Right lobe of liver (tissue), 6 donors: ENCODE data around the gene PRKAG2. TPM values are rescaled to one million over a fixed set of nuclear protein-coding genes. Genes with fewer than 3 reads are reported as not detected.
A peak's percentile ranks its signal among the peaks of the same experiment; 100 is the strongest.

Experiments
- ATAC-seq, 4 donors: fragments of 200-7000 bp; cut with Tn5 transposase; one replicate each; pipeline ENCODE4 v1.9.1; 2020; ENCODE audit warnings: mild to moderate bottlenecking in 4 of 4, moderate library complexity in 4 of 4
- DNase-seq, 3 donors: peaks; one replicate each; pipeline ENCODE4 v3.0.0-alpha.2; 2020
- H3K27ac ChIP-seq, 3 donors: fragments of 200-600 bp; one replicate each; pipeline ENCODE4 v1.8.0; 2022
- H3K27me3 ChIP-seq, 2 donors: fragments of 200-600 bp; one replicate each; pipeline ENCODE4 v1.8.0; 2022
- H3K36me3 ChIP-seq, 4 donors: fragments of 200-600 bp; sonication (generic) in 1 of 4; one replicate each; pipeline versions ENCODE4 v1.5.1 to v1.8.0; 2017 to 2022; ENCODE audit warnings: control low read depth in 1 of 4
- H3K4me1 ChIP-seq, 4 donors: fragments of 200-600 bp; sonication (generic) in 1 of 4; one replicate each; pipeline versions ENCODE4 v1.5.1 to v1.8.0; 2017 to 2022; ENCODE audit warnings: control low read depth in 1 of 4
- H3K4me3 ChIP-seq, 3 donors: fragments of 200-600 bp; one replicate each; pipeline ENCODE4 v1.8.0; 2022
- H3K9me3 ChIP-seq, 4 donors: fragments of 200-600 bp; sonication (generic) in 1 of 4; one replicate each; pipeline versions ENCODE4 v1.5.1 to v1.8.0; 2017 to 2022; ENCODE audit warnings: control low read depth in 1 of 4
- POLR2A ChIP-seq: fragments of 450-650 bp; IDR thresholded peaks from one replicate; pipeline ENCODE4 v1.6.1; 2017; ENCODE audit warnings: antibody characterized with exemption, mild to moderate bottlenecking
- WGBS: methylation state at CpG from one replicate; pipeline ENCODE4 v1.1.6; 2018; ENCODE audit warnings: low coverage, low lambda C conversion rate; ENCODE audit not compliant: insufficient coverage; ENCODE audit errors: missing lambda C conversion rate; 5-methylcytosine and 5-hydroxymethylcytosine counted together
- intact Hi-C, 2 donors: fragments of 100-400 bp; cut with DNase I; formaldehyde crosslinking; loops; one replicate each; pipeline versions ENCODE4 v1.11.2 to v1.14.1; 2022
- total RNA-seq, 6 experiments: library from RNA; depleted of rRNA in 2 of 6; stranded (reverse); fragments of >200 nt in 2 of 6; fragmentation: NEBNext Ultra II Directional in 3 of 6; extraction: Animal tissue kit (Norgen Biotek cat#: 25700) in 3 of 6; gene quantifications; one replicate each; pipeline versions ENCODE4 v1.1.0 to v1.2.4, GENCODE V29; 2016 to 2023
- TF ChIP-seq, protein P1 (sequence below), 4 donors: fragments of 200-600 bp in 3 of 4; fragments of 450-650 bp in 1 of 4; IDR thresholded peaks; one replicate each; pipeline versions ENCODE4 v1.5.1 to v1.8.0; 2016 to 2022; ENCODE audit warnings: antibody characterized with exemption in 4 of 4, mild to moderate bottlenecking in 2 of 4
- donor health status: DM: no; HTN: yes; CAD: no.
- donor health status: DM: no; HTN: no; CAD: no.
- donor health status: DM: no; HTN: no; CAD: no.
- donor health status: DM: no; HTN: yes; CAD: no.
- donor health status: DM: no; HTN: yes; CAD: no.

PRKAG2 gene
- total RNA-seq, 6 experiments from 2014 or later, result 20.6 to 63.6 (median 29.5) TPM

DNA sequence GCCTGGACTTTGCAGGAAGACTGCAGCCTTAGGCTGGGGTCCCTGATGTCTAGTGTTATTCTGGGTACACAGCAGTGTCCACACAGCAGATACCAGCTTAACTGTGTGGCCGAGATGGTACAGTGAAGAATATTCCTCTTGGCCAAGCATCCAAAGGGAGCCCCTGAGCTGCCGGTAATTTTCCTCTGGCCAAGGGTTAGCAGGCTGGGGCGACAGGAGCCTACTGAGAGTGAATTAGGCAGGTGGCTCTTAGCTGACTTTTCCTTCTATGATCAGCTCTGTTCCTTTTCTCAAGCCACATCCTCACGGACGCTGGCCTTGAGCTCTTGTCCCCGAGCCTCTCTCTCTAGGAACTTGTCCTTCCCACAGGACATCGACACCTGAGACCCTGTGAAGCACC, 29.8 kb downstream of the PRKAG2 start:
- Histone ChIP-seq H3K27ac (no peak overlapping the region), H3K27me3 (no peaks in the 10 kb centered on the region), H3K4me3 (no peak overlapping the region), H3K9me3 (no peaks in the 10 kb centered on the region), H3K36me3 (no peaks in the 10 kb centered on the region), H3K4me1 (peaks cover 0 to 12% (median 4%) of the 10 kb centered on the region in 4 donors)
- DNase-seq (no peak), ATAC-seq (no peak)
- no CpG with 5 or more reads among the region's 7 CpGs for WGBS
- TF ChIP-seq, protein P1, sequence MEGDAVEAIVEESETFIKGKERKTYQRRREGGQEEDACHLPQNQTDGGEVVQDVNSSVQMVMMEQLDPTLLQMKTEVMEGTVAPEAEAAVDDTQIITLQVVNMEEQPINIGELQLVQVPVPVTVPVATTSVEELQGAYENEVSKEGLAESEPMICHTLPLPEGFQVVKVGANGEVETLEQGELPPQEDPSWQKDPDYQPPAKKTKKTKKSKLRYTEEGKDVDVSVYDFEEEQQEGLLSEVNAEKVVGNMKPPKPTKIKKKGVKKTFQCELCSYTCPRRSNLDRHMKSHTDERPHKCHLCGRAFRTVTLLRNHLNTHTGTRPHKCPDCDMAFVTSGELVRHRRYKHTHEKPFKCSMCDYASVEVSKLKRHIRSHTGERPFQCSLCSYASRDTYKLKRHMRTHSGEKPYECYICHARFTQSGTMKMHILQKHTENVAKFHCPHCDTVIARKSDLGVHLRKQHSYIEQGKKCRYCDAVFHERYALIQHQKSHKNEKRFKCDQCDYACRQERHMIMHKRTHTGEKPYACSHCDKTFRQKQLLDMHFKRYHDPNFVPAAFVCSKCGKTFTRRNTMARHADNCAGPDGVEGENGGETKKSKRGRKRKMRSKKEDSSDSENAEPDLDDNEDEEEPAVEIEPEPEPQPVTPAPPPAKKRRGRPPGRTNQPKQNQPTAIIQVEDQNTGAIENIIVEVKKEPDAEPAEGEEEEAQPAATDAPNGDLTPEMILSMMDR (IDR thresholded peaks at IDR 0.05), result no peak
- TF ChIP-seq POLR2A, result no peak
- intact Hi-C loops, result no loop called here

DNA sequence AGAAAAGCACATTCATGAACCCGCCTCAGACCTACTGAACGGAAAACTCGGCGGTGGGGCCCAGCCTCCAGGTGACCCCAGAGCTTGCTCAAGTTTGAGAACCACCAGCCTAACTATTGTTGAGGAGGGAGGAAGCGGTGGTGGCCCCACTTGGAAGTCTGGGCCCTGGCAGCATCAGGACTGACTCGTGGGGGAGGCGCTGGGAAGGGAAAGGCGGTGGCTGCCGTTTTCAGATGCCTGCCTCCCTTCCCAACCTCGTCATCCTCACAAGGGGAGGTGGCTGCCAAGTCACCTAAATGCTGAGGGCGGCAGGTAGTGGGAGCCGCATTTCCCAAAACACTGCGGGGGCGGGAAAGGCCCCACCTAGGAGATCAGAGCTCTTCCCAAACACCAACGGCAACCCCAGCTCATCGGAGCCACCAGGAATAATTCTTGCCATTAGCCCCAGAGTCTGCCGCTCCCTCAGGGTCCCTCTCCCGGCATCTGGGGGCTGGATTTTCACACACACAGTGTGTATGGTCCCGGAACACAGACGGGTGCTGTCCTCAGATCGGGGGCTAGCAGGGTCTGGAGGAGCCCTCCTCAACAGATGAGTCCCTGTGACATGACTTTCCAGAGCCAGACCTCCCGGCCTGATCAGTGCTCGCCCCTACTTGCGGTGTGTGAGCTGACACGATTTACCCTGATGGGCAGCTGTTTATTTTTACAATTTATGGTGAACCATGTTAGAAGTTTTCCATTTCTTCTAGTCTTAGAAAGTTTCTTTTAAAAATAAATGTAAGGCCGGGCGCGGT, 31.3 kb downstream of the PRKAG2 start:
- Histone ChIP-seq H3K4me1 (peaks cover 0 to 12% (median 0%) of the 10 kb centered on the region in 4 donors), H3K4me3 (no peak overlapping the region), H3K27me3 (no peaks in the 10 kb centered on the region), H3K9me3 (no peaks in the 10 kb centered on the region), H3K27ac (peak overlapping the region in 2 of 3 donors; percentile 56 to 77), H3K36me3 (no peaks in the 10 kb centered on the region)
- ATAC-seq (no peak), DNase-seq (no peak)
- TF ChIP-seq POLR2A, result no peak
- TF ChIP-seq, protein P1 (IDR thresholded peaks at IDR 0.05), result no peak
- WGBS, result 94% methylated on average over 10 of the region's 28 CpGs
- intact Hi-C loops, result no loop called here

DNA sequence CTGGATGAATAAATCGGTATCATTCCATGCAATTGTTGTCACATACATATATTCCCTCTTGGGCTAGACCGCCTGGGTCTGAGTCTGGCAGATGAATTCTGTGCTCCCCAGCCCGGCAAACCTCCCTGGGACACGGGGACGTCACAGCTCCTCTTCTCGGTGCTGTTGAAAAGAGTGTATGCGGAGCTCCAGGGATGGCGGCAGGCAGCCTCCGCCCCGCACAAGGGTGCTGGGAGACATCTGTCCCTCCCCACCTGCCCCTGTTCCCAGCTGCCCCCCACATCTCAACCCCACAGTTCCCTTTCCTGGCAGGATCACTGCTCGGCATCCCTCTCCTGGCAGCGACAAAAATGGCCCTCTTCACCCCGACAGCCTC, 32.1 kb downstream of the PRKAG2 start:
- TF ChIP-seq POLR2A, result no peak
- TF ChIP-seq, protein P1 (IDR thresholded peaks at IDR 0.05), result no peak
- no peak overlapping the region for H3K4me3 ChIP-seq
- H3K27me3 ChIP-seq, result no peaks in the 10 kb centered on the region
- peaks cover 0 to 12% (median 0%) of the 10 kb centered on the region in 4 donors for H3K4me1 ChIP-seq
- H3K36me3 ChIP-seq, result no peaks in the 10 kb centered on the region
- peak overlapping the region in 2 of 3 donors; percentile 56 to 77 for H3K27ac ChIP-seq
- no peaks in the 10 kb centered on the region for H3K9me3 ChIP-seq
- intact Hi-C loops, result no loop called here
- WGBS, result 98% methylated on average over 6 of the region's 13 CpGs
- peak in 1 of 4 donors; percentile 10 for ATAC-seq
- peak in 1 of 3 donors; percentile 42 for DNase-seq

DNA sequence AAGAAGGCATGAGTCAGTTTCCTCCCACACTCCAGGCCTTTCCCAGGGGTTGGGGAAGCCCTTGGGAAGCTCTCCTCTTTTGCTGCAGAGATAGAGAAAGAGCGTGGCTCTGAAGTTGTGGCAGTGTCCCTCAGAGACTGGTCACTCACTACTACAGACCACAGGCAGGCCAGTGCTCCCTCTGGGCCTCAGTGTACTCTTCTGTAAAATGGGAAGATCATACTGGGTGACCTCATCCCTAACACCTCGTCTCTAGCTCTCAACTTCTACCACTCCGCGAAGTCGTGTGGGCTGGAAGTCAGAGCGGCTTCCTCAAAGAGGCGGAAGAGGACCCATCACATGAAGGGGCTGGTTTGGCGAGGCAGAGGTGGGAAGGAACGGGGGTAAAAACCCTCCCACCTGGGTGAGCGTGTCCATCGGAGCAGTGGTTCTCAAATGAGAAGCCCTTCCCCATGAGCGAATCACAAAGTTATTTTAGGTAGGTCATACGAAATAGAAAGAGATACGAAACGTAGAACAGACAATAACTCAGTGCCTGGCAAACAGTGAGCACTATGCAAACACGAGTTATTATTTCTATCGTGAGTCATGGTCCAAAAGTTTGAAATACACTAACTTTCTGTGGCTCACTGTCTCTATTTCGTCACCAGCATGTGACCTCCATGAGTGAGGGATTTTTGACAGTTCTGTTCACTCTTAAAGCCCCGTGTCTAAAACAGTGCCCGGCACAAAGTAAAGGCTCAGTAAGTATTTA, 32.7 kb downstream of the PRKAG2 start:
- ATAC-seq (peak; percentile 38 to 89 (median 63)), DNase-seq (peak in 1 of 3 donors; percentile 11)
- WGBS, result 62% methylated on average over 15 of the region's 20 CpGs
- intact Hi-C loops, result no loop called here
- TF ChIP-seq, protein P1 (IDR thresholded peaks at IDR 0.05), result no peak
- TF ChIP-seq POLR2A, result no peak
- Histone ChIP-seq H3K4me1 (peaks cover 0 to 12% (median 0%) of the 10 kb centered on the region in 4 donors), H3K27ac (peak overlapping the region in 2 of 3 donors; percentile 56 to 77), H3K36me3 (no peaks in the 10 kb centered on the region), H3K4me3 (no peak overlapping the region), H3K9me3 (no peaks in the 10 kb centered on the region), H3K27me3 (no peaks in the 10 kb centered on the region)
